IMR-90 (cell line): Measurements from ENCODE around the gene MORF4L1. TPM values are rescaled to one million over a fixed set of nuclear protein-coding genes. Genes with fewer than 3 reads are reported as not detected.
A peak's percentile ranks its signal among the peaks of the same experiment; 100 is the strongest.

Source experiments
- ATAC-seq: fragments of 200-7000 bp; cut with Tn5 transposase; 2 replicates; pipeline ENCODE4 v1.9.1; 2020; ENCODE audit warnings: low read depth, mild to moderate bottlenecking, moderate library complexity
- BruUV-seq: library from RNA; stranded (reverse); fragments of 400-500 nt; replicated peaks from 2 replicates; lab custom pipeline; 2021; lab: Mats Ljungman, UMichigan
- CTCF ChIA-PET: fragments of 300-600 bp; formaldehyde crosslinking; extraction: SDS; loops from one replicate; lab custom pipeline; 2021; ENCODE audit warnings: antibody characterized with exemption; lab: Yijun Ruan, JAX
- POLR2A ChIA-PET: fragments of 300-600 bp; sonication (Branson Sonifier 250); formaldehyde crosslinking; loops from one replicate; lab custom pipeline; 2022; ENCODE audit warnings: antibody characterized with exemption; ENCODE audit not compliant: unreplicated experiment; lab: Charles Lee
- DNase-seq: peaks from one replicate; pipeline ENCODE4 v3.0.0; 2013
- H2AFZ ChIP-seq: replicated peaks from 2 replicates; pipeline ENCODE3; 2013; ENCODE audit warnings: low read length, mild to moderate bottlenecking; ENCODE audit not compliant: poor library complexity
- H2AK5ac ChIP-seq: 2 replicates; pipeline ENCODE4 v1.6.1; 2013; ENCODE audit warnings: low read depth, low read length, inconsistent platforms
- H2AK9ac ChIP-seq: replicated peaks from 2 replicates; pipeline ENCODE3; 2013; ENCODE audit warnings: mild to moderate bottlenecking, low read depth, low read length, moderate library complexity; ENCODE audit not compliant: poor library complexity
- H2BK120ac ChIP-seq: 2 replicates; pipeline ENCODE4 v1.6.1; 2013; ENCODE audit warnings: low read depth, low read length, inconsistent platforms
- H2BK15ac ChIP-seq: 3 replicates; pipeline ENCODE4 v1.6.1; 2013; ENCODE audit warnings: low read depth, low read length, inconsistent platforms
- H2BK20ac ChIP-seq: 2 replicates; pipeline ENCODE4 v1.6.1; 2013; ENCODE audit warnings: low read depth, mild to moderate bottlenecking, inconsistent platforms, low read length, moderate library complexity
- H2BK5ac ChIP-seq: 2 replicates; pipeline ENCODE4 v1.6.1; 2013; ENCODE audit warnings: mild to moderate bottlenecking, low read depth, low read length, inconsistent platforms; ENCODE audit not compliant: poor library complexity, severe bottlenecking
- H3K14ac ChIP-seq: replicated peaks from 2 replicates; pipeline ENCODE4 v1.6.1; 2013; ENCODE audit warnings: low read depth, low read length, inconsistent platforms
- H3K18ac ChIP-seq: 2 replicates; pipeline ENCODE4 v1.6.1; 2013; ENCODE audit warnings: low read depth, low read length, control low read depth
- H3K23ac ChIP-seq: 2 replicates; pipeline ENCODE4 v1.6.1; 2013; ENCODE audit warnings: low read depth, low read length, inconsistent platforms
- H3K27ac ChIP-seq: 2 replicates; pipeline ENCODE4 v1.5.1; 2013; ENCODE audit warnings: mild to moderate bottlenecking, control low read depth, low read length; ENCODE audit not compliant: insufficient read depth
- H3K27me3 ChIP-seq: 2 replicates; pipeline ENCODE4 v1.6.1; 2013; ENCODE audit warnings: low read length; ENCODE audit not compliant: control insufficient read depth, insufficient read depth
- H3K36me3 ChIP-seq: 2 replicates; pipeline ENCODE4 v1.6.1; 2013; ENCODE audit warnings: low read length, mixed read lengths; ENCODE audit not compliant: control insufficient read depth, insufficient read depth
- H3K4ac ChIP-seq: 2 replicates; pipeline ENCODE4 v1.6.1; 2013; ENCODE audit warnings: low read depth, low read length, inconsistent platforms
- H3K4me1 ChIP-seq: 2 replicates; pipeline ENCODE4 v1.6.1; 2013; ENCODE audit warnings: low read length, mixed read lengths; ENCODE audit not compliant: control insufficient read depth, insufficient read depth
- H3K4me2 ChIP-seq: 2 replicates; pipeline ENCODE4 v1.6.1; 2013; ENCODE audit warnings: low read depth, mild to moderate bottlenecking, control low read depth, low read length, moderate library complexity
- H3K4me3 ChIP-seq: 2 replicates; pipeline ENCODE4 v1.5.1; 2013; ENCODE audit warnings: low read depth, mild to moderate bottlenecking, control low read depth, low read length, moderate library complexity; ENCODE audit not compliant: insufficient read depth
- H3K56ac ChIP-seq: 2 replicates; pipeline ENCODE4 v1.6.1; 2013; ENCODE audit warnings: low read length, inconsistent platforms; ENCODE audit not compliant: insufficient read depth; ENCODE audit errors: extremely low read depth
- H3K79me1 ChIP-seq, 2 experiments: 2 replicates each; pipeline ENCODE4 v1.6.1; 2013; ENCODE audit warnings: low read length in 2 of 2, inconsistent platforms in 1 of 2, low read depth in 1 of 2
- H3K9ac ChIP-seq: 2 replicates; pipeline ENCODE4 v1.6.1; 2013; ENCODE audit warnings: low read depth, low read length, control low read depth
- H3K9me1 ChIP-seq: 2 replicates; pipeline ENCODE4 v1.6.1; 2013; ENCODE audit warnings: low read length, inconsistent platforms; ENCODE audit not compliant: insufficient read depth
- H3K9me3 ChIP-seq: 2 replicates; pipeline ENCODE4 v1.6.1; 2013; ENCODE audit warnings: low read length; ENCODE audit not compliant: control insufficient read depth, insufficient read depth
- H4K20me1 ChIP-seq: 2 replicates; pipeline ENCODE4 v1.6.1; 2013; ENCODE audit warnings: low read length, inconsistent platforms; ENCODE audit not compliant: insufficient read depth
- H4K5ac ChIP-seq: 2 replicates; pipeline ENCODE4 v1.6.1; 2013; ENCODE audit warnings: mild to moderate bottlenecking, low read depth, low read length, control low read depth
- H4K8ac ChIP-seq, 2 experiments: 2 replicates each; pipeline ENCODE4 v1.6.1; 2013; ENCODE audit warnings: low read depth in 2 of 2, low read length in 2 of 2, control low read depth in 1 of 2, inconsistent platforms in 1 of 2
- H4K91ac ChIP-seq: 2 replicates; pipeline ENCODE4 v1.6.1; 2013; ENCODE audit warnings: low read depth, low read length, inconsistent platforms; ENCODE audit not compliant: insufficient read depth
- FOS ChIP-seq: fragments of 150-350 bp; IDR thresholded peaks from 2 replicates; pipeline ENCODE4 v1.6.1; 2016; ENCODE audit warnings: low read depth, low read length
- POLR2A ChIP-seq: IDR thresholded peaks from 2 replicates; pipeline ENCODE4 v1.6.1; 2012; ENCODE audit warnings: mild to moderate bottlenecking, low read depth, low read length
- RFX5 ChIP-seq: IDR thresholded peaks from 2 replicates; pipeline ENCODE4 v1.8.0; 2012; ENCODE audit warnings: low read depth, mild to moderate bottlenecking, low read length, moderate library complexity
- WGBS, 2 experiments: methylation state at CpG; one replicate each; pipeline versions ENCODE4 v1.1.5 to v1.1.7; 2013; ENCODE audit warnings: missing lambda C conversion rate in 2 of 2; ENCODE audit not compliant: insufficient read length in 1 of 2; ENCODE audit errors: extremely low coverage in 2 of 2; 5-methylcytosine and 5-hydroxymethylcytosine counted together
- dilution Hi-C: fragments of 300-500 bp; cut with HindIII; formaldehyde crosslinking; loops from one replicate; pipeline ENCODE4 v1.14.3; 2018; ENCODE audit warnings: low sequenced_read_pairs; ENCODE audit not compliant: unreplicated experiment
- in situ Hi-C: fragments of 300-500 bp; cut with MboI; formaldehyde crosslinking; loops from 3 replicates; pipeline ENCODE4 v1.14.3; 2019; ENCODE audit warnings: low sequenced_read_pairs, inconsistent platforms, mixed read lengths
- intact Hi-C: fragments of 100-400 bp; cut with micrococcal nuclease; formaldehyde crosslinking; loops from 2 replicates; pipeline ENCODE4 v1.10.0; 2022
- polyA plus RNA-seq, 3 experiments: library from polyadenylated mRNA; depleted of rRNA; stranded (reverse); fragments of >200 nt; gene quantifications; 2 replicates each; pipeline ENCODE4 v1.2.3, GENCODE V29; 2012; ENCODE audit warnings: low replicate concordance in 1 of 3
- total RNA-seq: library from RNA; depleted of rRNA; stranded (reverse); fragments of >200 nt; gene quantifications from 2 replicates; pipeline ENCODE4 v1.2.3, GENCODE V29; 2012
- TF ChIP-seq, protein P1 (sequence below): fragments of 150-350 bp; IDR thresholded peaks from 2 replicates; pipeline ENCODE4 v1.6.1; 2017; ENCODE audit warnings: mild to moderate bottlenecking, antibody characterized with exemption, low read length, low read depth

The MORF4L1 gene
- total and polyA plus RNA-seq, 2 of the 4 experiments (the other 2 are of a cell fraction), result 217 to 392 TPM

DNA sequence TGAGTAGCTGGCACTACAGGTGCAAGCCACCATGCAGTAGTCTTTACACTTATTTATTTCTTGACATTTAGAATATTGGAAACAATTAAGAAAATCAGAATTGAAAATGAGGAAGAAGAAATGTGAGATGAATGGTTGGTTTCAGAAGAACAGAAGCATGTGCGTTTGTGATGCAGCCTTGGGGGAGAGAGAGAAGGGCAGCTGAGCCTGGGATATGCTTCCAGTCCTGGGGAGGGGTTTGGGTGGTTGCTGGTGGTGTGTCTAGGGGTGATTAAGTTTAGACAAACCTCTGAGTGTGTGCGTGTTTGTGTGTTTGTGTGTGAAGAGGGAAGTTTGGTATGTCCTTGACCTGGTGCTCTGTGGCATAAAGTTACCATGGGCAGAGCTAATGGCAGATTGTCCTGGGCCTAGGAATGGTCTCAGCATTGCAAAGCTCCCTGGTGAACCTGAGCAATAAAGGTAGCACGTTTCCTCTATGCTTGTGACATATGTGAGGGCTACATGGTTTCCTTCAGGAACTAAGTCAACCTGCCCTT lies 36.5 kb downstream of the MORF4L1 start:
- no peak overlapping the region for H3K9ac ChIP-seq

More for the DNA sequence above, 36.5 kb downstream of the MORF4L1 start:
- peaks cover 57% of the 10 kb centered on the region for H3K36me3 ChIP-seq
- no peaks in the 10 kb centered on the region for H3K9me3 ChIP-seq
- dilution Hi-C loops, result no loop called here
- peak overlapping the region in 1 of 2 experiments; percentile 13; a peak in 1 of 4 replicates for H4K8ac ChIP-seq
- H4K5ac ChIP-seq, result no peak overlapping the region
- no peak overlapping the region for H2AFZ ChIP-seq
- H2AK9ac ChIP-seq, result no peak overlapping the region
- H3K27ac ChIP-seq, result no peak overlapping the region
- H2BK120ac ChIP-seq, result no peak overlapping the region
- CTCF ChIA-PET, result interaction anchor here (0.6 to 1.0 kb wide), 2 partner anchors 98 to 464 kb away, joined by 3 to 4 read pairs; no protein-coding TSS in a partner anchor
- H3K4ac ChIP-seq, result no peak overlapping the region
- in situ Hi-C loops, result no loop called here
- H2AK5ac ChIP-seq, result peak overlapping the region; percentile 6; the same call in 1 of the 2 replicates
- H2BK15ac ChIP-seq, result no peak overlapping the region
- no peak overlapping the region for H3K56ac ChIP-seq
- intact Hi-C loops, result loop anchor here (1.0 kb wide), 2 partner anchors 98 to 275 kb away; no protein-coding TSS in a partner anchor
- H3K27me3 ChIP-seq, result no peaks in the 10 kb centered on the region
- DNase-seq (no peak), ATAC-seq (no peak)
- no peak overlapping the region for H3K23ac ChIP-seq
- 40% methylated on average over 1 of the region's 3 CpGs; no CpG with 5 or more reads in 1 of the 2 experiments for WGBS, 2 experiments
- H4K20me1 ChIP-seq, result peaks cover 84% of the 10 kb centered on the region
- H3K14ac ChIP-seq, result no peak overlapping the region
- peaks cover 18% of the 10 kb centered on the region for H3K9me1 ChIP-seq
- no peak overlapping the region for H3K4me2 ChIP-seq
- H3K18ac ChIP-seq, result no peak overlapping the region
- no peak overlapping the region for H2BK20ac ChIP-seq
- H3K79me1 ChIP-seq, result peaks cover 40 to 90% of the 10 kb centered on the region in 2 experiments
- H3K4me1 ChIP-seq, result peaks cover 18% of the 10 kb centered on the region
- H3K4me3 ChIP-seq, result no peak overlapping the region
- H4K91ac ChIP-seq, result no peak overlapping the region
- no TSS peak for BruUV-seq
- POLR2A ChIA-PET, result no interaction called here
- no peak for TF ChIP-seq FOS
- no peak for TF ChIP-seq POLR2A
- TF ChIP-seq RFX5, result no peak
- TF ChIP-seq, protein P1, sequence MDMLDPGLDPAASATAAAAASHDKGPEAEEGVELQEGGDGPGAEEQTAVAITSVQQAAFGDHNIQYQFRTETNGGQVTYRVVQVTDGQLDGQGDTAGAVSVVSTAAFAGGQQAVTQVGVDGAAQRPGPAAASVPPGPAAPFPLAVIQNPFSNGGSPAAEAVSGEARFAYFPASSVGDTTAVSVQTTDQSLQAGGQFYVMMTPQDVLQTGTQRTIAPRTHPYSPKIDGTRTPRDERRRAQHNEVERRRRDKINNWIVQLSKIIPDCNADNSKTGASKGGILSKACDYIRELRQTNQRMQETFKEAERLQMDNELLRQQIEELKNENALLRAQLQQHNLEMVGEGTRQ, result no peak
- no peak overlapping the region for H2BK5ac ChIP-seq
